ENCODE measurements around the gene RUVBL1.
A peak's percentile ranks its signal among the peaks of the same experiment; 100 is the strongest.

RUVBL1 gene

GRCh38 chr3:128133273-128133883 lies 9.8 kb upstream of the RUVBL1 start:
- DNase-seq (ENCODE audit: low read depth), result no peak

- DNase-seq (ENCODE audit: low read depth), result no peak
Observed at GRCh38 chr3:128131897-128132646, 8.5 kb upstream of the RUVBL1 start.

GRCh38 chr3:128128251-128128650 lies 4.6 kb upstream of the RUVBL1 start:
- DNase-seq (ENCODE audit: low read depth), result no peak

GRCh38 chr3:128127236-128127635 lies 3.6 kb upstream of the RUVBL1 start:
- no peak for DNase-seq (ENCODE audit: low read depth)

- no peak for DNase-seq (ENCODE audit: low read depth)
Observed at GRCh38 chr3:128123156-128123537, 465 bp downstream of the RUVBL1 start.

- no peak for DNase-seq (ENCODE audit: low read depth)
Observed at GRCh38 chr3:128122013-128122412, 1.6 kb downstream of the RUVBL1 start.

- no peak for DNase-seq (ENCODE audit: low read depth)
Observed at GRCh38 chr3:128113817-128114794, 9.5 kb downstream of the RUVBL1 start.

GRCh38 chr3:128112357-128112968 lies 11.1 kb downstream of the RUVBL1 start:
- peak; percentile 14 for DNase-seq (ENCODE audit: low read depth)

- no peak for DNase-seq (ENCODE audit: low read depth)
Observed at GRCh38 chr3:128111147-128111546, 12.5 kb downstream of the RUVBL1 start.

- no peak for DNase-seq (ENCODE audit: low read depth)
Observed at GRCh38 chr3:128107834-128108233, 15.8 kb downstream of the RUVBL1 start.

- DNase-seq (ENCODE audit: low read depth), result no peak
Observed at GRCh38 chr3:128103136-128103676, 20.4 kb downstream of the RUVBL1 start.

- DNase-seq (ENCODE audit: low read depth), result no peak
Observed at GRCh38 chr3:128100638-128101037, 23.0 kb downstream of the RUVBL1 start.

- no peak for DNase-seq (ENCODE audit: low read depth)
Observed at GRCh38 chr3:128100161-128100560, 23.5 kb downstream of the RUVBL1 start.

GRCh38 chr3:128098234-128098633 lies 25.4 kb downstream of the RUVBL1 start:
- no peak for DNase-seq (ENCODE audit: low read depth)

GRCh38 chr3:128095222-128095703 lies 28.3 kb downstream of the RUVBL1 start:
- peak; percentile 64 for DNase-seq (ENCODE audit: low read depth)

GRCh38 chr3:128094295-128095151 lies 29.1 kb downstream of the RUVBL1 start:
- DNase-seq (ENCODE audit: low read depth), result no peak

- no peak for DNase-seq (ENCODE audit: low read depth)
Observed at GRCh38 chr3:128091586-128091985, 32.0 kb downstream of the RUVBL1 start.

- no peak for DNase-seq (ENCODE audit: low read depth)
Observed at GRCh38 chr3:128089135-128089534, 34.5 kb downstream of the RUVBL1 start.

GRCh38 chr3:128084675-128085021 lies 39.0 kb downstream of the RUVBL1 start:
- DNase-seq (ENCODE audit: low read depth), result no peak

- DNase-seq (ENCODE audit: low read depth), result no peak
Observed at GRCh38 chr3:128083980-128084674, 39.5 kb downstream of the RUVBL1 start.
